Fibroblast of mammary gland (primary cell): Measurements from ENCODE around the gene SLC6A19.

Experiments used
- DNase-seq: peaks from one replicate; pipeline ENCODE4 v3.0.0-alpha.2; 2010; ENCODE audit warnings: low read depth
- H3K4me3 ChIP-seq: 2 replicates; pipeline ENCODE4 v1.5.1; 2011; ENCODE audit warnings: low read depth, mild to moderate bottlenecking, low read length, moderate library complexity; ENCODE audit not compliant: control insufficient read depth
- TF ChIP-seq, protein P1 (sequence below): conservative IDR thresholded peaks from 2 replicates; pipeline ENCODE4 v1.5.1; 2011; ENCODE audit warnings: low read depth, low read length, inconsistent platforms; ENCODE audit not compliant: control insufficient read depth, insufficient read depth

The SLC6A19 gene

DNA sequence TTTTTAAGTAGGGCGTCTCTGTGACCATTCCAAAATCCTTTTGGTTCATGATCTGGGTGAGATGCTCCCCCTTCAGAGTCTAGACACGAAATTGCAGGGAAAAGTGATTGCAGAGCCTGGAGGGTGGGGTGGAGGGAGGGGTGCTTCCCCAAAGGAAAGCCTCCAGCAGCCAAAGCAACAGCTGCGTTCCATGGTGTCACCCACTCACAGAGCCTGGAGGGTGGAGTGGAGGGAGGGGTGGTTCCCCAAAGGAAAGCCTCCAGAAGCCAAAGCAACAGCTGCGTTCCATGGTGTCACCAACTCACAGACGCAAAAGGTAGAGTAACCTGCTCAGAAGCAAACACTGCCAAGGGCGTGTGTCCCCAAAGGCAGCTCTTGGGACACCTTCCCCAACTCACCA lies 46.4 kb downstream of the SLC6A19 start:
- no peak overlapping the region for H3K4me3 ChIP-seq
- DNase-seq, result no peak
- TF ChIP-seq, protein P1, sequence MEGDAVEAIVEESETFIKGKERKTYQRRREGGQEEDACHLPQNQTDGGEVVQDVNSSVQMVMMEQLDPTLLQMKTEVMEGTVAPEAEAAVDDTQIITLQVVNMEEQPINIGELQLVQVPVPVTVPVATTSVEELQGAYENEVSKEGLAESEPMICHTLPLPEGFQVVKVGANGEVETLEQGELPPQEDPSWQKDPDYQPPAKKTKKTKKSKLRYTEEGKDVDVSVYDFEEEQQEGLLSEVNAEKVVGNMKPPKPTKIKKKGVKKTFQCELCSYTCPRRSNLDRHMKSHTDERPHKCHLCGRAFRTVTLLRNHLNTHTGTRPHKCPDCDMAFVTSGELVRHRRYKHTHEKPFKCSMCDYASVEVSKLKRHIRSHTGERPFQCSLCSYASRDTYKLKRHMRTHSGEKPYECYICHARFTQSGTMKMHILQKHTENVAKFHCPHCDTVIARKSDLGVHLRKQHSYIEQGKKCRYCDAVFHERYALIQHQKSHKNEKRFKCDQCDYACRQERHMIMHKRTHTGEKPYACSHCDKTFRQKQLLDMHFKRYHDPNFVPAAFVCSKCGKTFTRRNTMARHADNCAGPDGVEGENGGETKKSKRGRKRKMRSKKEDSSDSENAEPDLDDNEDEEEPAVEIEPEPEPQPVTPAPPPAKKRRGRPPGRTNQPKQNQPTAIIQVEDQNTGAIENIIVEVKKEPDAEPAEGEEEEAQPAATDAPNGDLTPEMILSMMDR, result no peak

DNA sequence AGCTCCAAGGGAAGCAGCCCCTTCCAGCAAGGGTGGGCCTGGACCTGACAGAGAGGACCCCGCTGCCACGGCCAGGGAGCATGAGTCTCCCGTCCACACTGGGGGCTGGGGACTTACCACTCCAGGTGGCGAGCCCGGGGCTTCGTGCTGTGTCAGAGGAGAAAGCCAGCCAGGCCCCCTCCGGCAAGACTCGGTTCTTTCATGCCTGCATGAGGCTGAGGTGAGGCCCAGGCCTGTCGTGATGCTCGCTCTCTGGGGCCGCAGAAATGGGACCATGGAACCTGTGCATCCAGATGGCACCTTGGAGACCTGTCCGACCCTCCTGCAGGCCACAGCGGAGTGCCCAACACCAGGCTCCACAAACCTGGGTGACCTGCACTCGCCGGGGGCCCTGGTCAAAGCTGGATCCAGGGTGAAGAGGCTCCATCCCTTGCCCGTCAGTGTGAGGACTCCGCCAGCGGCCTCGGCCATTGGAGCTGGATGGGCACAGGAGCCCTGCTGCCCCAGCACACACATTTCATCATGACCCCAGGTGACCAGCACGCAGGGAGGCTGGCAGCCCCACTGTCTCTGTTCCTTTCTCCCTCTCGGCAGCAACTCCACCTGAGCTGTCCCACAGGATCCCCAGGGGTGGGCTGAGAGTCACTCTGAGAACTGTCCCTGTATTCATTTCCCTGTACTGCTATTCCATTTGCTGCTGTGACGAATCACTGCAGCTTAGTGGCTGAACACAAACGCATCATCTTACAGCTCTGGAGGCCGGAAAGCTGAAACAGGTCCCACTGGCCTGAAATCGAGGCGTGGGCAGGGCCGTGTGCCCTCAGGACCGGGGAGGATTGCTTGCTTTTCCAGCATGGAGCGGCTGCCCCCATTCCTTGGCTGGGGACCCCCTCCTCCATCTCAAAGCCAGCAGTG lies 48.2 kb downstream of the SLC6A19 start:
- TF ChIP-seq, protein P1, result no peak
- no peak overlapping the region for H3K4me3 ChIP-seq
- no peak for DNase-seq

DNA sequence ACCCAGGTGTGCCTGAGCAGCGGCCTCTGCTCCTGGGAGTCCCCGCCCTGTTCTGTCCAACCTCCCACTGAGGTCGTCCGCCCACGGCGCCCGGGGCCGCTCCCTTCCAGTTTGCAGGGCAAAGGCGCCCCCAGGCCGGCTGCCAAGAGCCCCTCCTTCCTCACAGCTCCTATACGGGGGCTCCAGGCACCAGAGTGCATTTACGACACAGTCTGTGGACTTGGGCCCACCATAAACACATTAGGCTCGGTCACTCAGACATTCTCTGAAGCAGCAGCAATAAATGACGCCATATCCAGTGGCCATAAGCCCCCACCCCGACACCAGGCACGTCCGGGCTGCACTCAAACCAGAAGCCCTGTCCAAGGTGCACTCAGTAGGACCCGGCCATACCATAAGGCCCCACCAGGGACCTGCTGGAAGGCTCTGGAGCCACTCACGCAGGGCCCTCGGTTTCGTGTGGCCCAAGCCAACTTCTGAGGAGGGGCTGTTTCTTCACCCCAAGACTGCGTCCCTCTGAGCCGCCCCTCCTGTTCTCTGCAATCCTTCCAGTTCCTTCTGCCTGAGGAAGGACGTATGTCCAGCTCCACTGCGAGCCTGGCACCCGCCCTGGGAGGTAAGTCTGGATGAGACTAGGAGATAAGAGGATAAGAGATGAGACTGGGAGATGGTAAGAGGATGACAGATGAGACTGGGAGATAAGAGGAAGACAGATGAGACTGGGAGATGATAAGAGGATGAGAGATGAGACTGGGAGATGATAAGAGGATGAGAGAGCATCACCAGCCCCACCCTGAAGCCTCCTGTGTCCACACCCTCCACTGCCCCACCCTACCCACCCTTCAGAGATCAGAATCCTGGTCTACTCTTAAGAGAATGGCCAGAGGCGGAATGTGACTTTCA lies 50.5 kb downstream of the SLC6A19 start:
- no peak overlapping the region for H3K4me3 ChIP-seq
- TF ChIP-seq, protein P1, result no peak
- DNase-seq, result no peak

DNA sequence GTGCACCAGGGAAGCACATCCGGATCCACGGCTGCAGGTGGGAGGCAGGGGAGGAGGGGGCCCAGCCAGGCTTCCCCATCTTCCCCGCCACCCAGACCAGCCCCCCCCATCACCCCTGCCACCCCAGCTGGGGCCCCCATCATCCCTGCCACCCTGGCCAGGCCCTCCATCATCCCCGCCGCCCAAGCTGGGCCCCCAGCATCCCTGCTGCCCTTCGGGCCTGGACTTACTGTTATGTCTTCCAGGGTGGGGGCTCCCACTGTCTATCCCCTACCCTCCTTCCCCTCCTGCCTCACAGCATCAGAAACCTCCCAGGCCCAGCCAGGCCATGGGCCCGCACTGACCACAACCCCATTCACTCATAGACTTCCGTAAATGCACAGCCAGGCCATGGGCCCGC lies 51.3 kb downstream of the SLC6A19 start:
- DNase-seq, result no peak
- H3K4me3 ChIP-seq, result no peak overlapping the region
- TF ChIP-seq, protein P1, result no peak

DNA sequence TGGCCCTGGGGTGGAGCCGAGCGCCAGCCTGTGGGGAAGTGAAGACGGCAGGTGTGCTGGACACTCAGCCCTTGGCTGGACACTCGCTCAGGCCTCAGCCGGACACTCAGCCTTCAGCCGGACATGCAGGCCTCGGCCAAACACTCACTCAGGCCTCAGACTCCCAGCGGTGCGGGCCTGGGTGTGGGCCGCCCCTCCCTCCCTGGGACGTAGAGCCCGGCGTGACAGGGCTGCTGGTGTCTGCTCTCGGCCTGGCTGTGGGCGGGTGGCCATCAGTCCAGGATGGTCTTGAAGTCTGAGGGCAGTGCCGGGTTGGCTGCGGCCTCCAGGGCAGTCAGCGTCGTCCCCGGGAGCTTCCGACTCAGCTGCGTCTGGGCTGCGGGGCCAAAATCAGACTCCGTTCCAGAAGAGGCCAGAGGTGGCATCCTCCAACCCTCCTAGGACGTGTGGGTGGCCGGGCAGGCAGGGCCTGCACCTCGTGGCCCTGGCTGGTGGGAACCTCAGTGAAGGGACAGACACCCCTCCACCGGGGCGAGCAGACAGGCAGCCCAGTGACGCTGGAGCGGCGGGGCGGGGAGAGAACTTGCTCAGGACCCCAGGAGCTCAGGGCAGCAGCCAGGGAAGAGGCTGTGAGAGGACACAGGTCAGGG lies 52.2 kb downstream of the SLC6A19 start:
- no peak overlapping the region for H3K4me3 ChIP-seq
- no peak for DNase-seq
- TF ChIP-seq, protein P1, result no peak

DNA sequence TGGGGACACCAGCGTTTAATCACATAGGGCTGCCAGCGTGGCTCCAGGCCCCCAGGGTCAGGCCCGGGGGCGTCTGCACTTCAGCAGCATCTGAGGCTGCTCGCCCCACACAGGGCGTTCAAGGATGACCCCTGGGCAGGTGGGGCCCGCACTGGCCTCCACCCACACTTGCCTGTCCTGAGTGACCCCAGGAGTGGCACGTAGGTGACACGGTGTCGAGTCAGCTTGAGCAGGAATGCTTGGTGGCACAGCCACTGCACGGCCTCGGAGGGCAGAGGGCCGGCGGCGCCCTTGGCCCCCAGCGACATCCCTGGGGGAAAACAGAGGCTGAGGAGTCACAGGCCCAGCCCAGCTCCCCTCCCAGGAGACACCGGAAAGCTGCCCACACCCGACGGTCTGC lies 52.8 kb downstream of the SLC6A19 start:
- TF ChIP-seq, protein P1, result no peak
- no peak for DNase-seq
- H3K4me3 ChIP-seq, result no peak overlapping the region
